DOHH2 (cell line): ENCODE results near the gene ANK3.

Experiments
- H3F3A ChIP-seq: fragments of 200-600 bp; sonication (generic), shearing (Covaris generic); 2 replicates; pipeline ENCODE4 v1.6.0; 2016; ENCODE audit warnings: antibody characterized with exemption, mild to moderate bottlenecking; ENCODE audit not compliant: control insufficient read depth, insufficient read depth
- H3K27ac ChIP-seq: fragments of 200-600 bp; sonication (generic); 2 replicates; pipeline ENCODE4 v1.5.1; 2014; ENCODE audit warnings: low read depth, mild to moderate bottlenecking, low read length, moderate library complexity
- H3K27me3 ChIP-seq: fragments of 200-600 bp; sonication (generic); 2 replicates; pipeline ENCODE4 v1.6.1; 2014; ENCODE audit warnings: mild to moderate bottlenecking, low read length, mixed read lengths; ENCODE audit not compliant: control insufficient read depth
- H3K36me3 ChIP-seq: fragments of 200-600 bp; sonication (generic); 2 replicates; pipeline ENCODE4 v1.6.1; 2014; ENCODE audit warnings: mild to moderate bottlenecking, low read length, moderate library complexity, mixed read lengths; ENCODE audit not compliant: control insufficient read depth
- H3K4me1 ChIP-seq: fragments of 200-600 bp; sonication (generic); 2 replicates; pipeline ENCODE4 v1.6.1; 2014; ENCODE audit warnings: mild to moderate bottlenecking, low read length, mixed read lengths; ENCODE audit not compliant: control insufficient read depth
- H3K4me2 ChIP-seq: fragments of 200-600 bp; sonication (generic); 2 replicates; pipeline ENCODE4 v1.6.0; 2014; ENCODE audit warnings: mild to moderate bottlenecking, low read length, moderate library complexity
- H3K4me3 ChIP-seq: fragments of 200-600 bp; sonication (generic); 2 replicates; pipeline ENCODE4 v1.5.1; 2014; ENCODE audit warnings: mild to moderate bottlenecking, low read length, mixed read lengths
- H3K79me2 ChIP-seq: fragments of 200-600 bp; sonication (generic); 2 replicates; pipeline ENCODE4 v1.6.1; 2014; ENCODE audit warnings: mild to moderate bottlenecking, low read length, mixed read lengths; ENCODE audit not compliant: control insufficient read depth
- H3K9me2 ChIP-seq: fragments of 200-600 bp; sonication (generic); replicated peaks from 2 replicates; pipeline ENCODE4 v1.6.1; 2014; ENCODE audit warnings: mild to moderate bottlenecking, low read length, mixed read lengths; ENCODE audit not compliant: control insufficient read depth
- H3K9me3 ChIP-seq: fragments of 200-600 bp; sonication (generic); 2 replicates; pipeline ENCODE4 v1.6.1; 2014; ENCODE audit warnings: antibody characterized with exemption, low read length, mixed read lengths; ENCODE audit not compliant: control insufficient read depth, insufficient read depth
- H4K20me1 ChIP-seq: fragments of 200-600 bp; sonication (generic); 2 replicates; pipeline ENCODE4 v1.6.0; 2014; ENCODE audit warnings: low read depth, mild to moderate bottlenecking, antibody characterized with exemption, low read length, moderate library complexity; ENCODE audit not compliant: control insufficient read depth, insufficient read depth
- EZH2phosphoT487 ChIP-seq: fragments of 200-600 bp; sonication (generic); IDR thresholded peaks from 2 replicates; pipeline ENCODE4 v1.6.1; 2017; ENCODE audit warnings: borderline replicate concordance, mild to moderate bottlenecking, antibody characterized with exemption, low read length, moderate library complexity, mixed read lengths
- TF ChIP-seq, protein P1 (sequence below): fragments of 200-600 bp; sonication (generic); IDR thresholded peaks from one replicate; pipeline ENCODE4 v1.5.1; 2014; ENCODE audit warnings: antibody characterized with exemption, mild to moderate bottlenecking, low read depth, low read length; ENCODE audit not compliant: poor library complexity, severe bottlenecking

ANK3 gene

DNA sequence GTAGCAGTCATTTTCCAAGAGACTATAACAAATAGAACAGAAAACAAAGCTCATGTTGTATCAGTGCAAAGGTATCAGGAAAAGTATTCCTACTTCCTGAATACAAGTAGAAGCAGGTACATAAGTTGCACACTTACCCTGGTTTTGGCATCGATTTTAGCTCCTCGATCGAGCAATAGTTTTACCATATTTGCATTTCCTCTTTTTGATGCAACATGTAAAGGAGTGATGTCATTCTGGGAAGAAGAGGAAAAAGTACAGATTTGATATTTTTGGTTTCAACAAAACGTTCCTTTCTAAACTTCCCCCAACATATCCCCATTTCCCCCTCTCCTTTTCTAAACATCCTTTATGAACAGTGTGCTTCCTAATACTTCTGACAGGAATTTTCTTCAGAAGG is 155.1 kb downstream of the ANK3 start:
- Histone ChIP-seq H3K4me3 (peak overlapping the region; percentile 40), H3K9me2 (no peaks in the 10 kb centered on the region), H3K4me1 (peaks cover 98% of the 10 kb centered on the region), H3K4me2 (peak overlapping the region; percentile 95), H3F3A (peaks cover 66% of the 10 kb centered on the region), H3K27ac (peak overlapping the region; percentile 97), H3K36me3 (peaks cover 52% of the 10 kb centered on the region), H4K20me1 (no peaks in the 10 kb centered on the region), H3K79me2 (peaks cover 59% of the 10 kb centered on the region), H3K9me3 (no peaks in the 10 kb centered on the region), H3K27me3 (no peaks in the 10 kb centered on the region)
- no peak for TF ChIP-seq EZH2phosphoT487
- TF ChIP-seq, protein P1, sequence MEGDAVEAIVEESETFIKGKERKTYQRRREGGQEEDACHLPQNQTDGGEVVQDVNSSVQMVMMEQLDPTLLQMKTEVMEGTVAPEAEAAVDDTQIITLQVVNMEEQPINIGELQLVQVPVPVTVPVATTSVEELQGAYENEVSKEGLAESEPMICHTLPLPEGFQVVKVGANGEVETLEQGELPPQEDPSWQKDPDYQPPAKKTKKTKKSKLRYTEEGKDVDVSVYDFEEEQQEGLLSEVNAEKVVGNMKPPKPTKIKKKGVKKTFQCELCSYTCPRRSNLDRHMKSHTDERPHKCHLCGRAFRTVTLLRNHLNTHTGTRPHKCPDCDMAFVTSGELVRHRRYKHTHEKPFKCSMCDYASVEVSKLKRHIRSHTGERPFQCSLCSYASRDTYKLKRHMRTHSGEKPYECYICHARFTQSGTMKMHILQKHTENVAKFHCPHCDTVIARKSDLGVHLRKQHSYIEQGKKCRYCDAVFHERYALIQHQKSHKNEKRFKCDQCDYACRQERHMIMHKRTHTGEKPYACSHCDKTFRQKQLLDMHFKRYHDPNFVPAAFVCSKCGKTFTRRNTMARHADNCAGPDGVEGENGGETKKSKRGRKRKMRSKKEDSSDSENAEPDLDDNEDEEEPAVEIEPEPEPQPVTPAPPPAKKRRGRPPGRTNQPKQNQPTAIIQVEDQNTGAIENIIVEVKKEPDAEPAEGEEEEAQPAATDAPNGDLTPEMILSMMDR = no peak

DNA sequence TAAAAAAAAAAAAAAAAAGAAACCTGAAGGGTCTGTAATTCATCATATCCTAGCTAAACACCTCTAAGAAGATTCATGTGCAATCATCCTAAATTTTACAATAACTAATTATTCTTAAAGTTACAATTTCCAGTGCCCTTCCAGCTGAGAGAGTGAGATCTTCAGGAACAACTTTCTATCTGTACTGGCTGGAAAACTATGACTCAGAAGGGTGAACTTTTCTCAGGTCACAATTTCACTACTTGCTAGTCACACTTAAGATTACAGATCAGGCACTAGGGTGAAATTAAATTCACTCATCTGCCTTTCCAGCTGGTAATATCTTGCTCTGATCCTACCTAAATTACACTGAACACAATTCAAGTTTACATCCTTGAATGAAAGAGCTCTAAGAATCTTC is 158.8 kb downstream of the ANK3 start:
- H4K20me1 ChIP-seq = no peaks in the 10 kb centered on the region
- peak overlapping the region; percentile 62 for H3K4me3 ChIP-seq
- peak overlapping the region; percentile 95 for H3K4me2 ChIP-seq
- peaks cover 84% of the 10 kb centered on the region for H3K4me1 ChIP-seq
- peaks cover 40% of the 10 kb centered on the region for H3F3A ChIP-seq
- TF ChIP-seq EZH2phosphoT487 = no peak
- TF ChIP-seq, protein P1 = no peak
- no peaks in the 10 kb centered on the region for H3K9me3 ChIP-seq
- peak overlapping the region; percentile 97 for H3K27ac ChIP-seq
- no peaks in the 10 kb centered on the region for H3K9me2 ChIP-seq
- H3K79me2 ChIP-seq = peaks cover 39% of the 10 kb centered on the region
- no peaks in the 10 kb centered on the region for H3K27me3 ChIP-seq
- peaks cover 50% of the 10 kb centered on the region for H3K36me3 ChIP-seq

DNA sequence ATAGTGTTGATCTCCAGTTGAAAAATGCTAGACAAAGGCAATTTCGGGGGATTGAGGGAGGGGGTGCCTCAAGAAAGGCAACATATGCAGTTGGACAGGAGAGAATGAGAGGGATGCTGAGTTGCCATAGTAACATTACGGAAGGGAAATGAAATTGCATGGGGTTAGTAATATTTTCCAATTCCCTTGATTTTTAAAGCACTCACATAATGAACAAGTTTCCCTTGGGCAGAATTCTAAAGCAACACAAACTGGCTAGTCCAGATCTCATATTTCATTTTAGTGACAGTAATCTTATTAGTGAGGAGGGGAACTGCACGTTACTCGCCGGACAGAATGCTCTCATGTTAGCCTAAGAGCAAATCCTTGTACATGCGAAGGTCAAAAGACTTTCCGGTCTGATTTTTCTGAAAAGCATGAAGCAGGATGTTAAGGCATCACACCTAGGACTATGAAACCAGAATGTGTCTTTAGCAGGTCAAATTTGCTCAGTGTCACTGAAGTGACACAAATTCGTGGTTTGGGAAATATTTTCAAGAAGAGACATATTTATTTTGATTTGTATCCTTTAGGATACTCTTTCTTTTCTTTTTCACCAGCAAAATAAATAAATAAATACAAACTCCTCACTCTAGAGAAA is 165.5 kb downstream of the ANK3 start:
- H3K9me2 ChIP-seq = no peaks in the 10 kb centered on the region
- peaks cover 64% of the 10 kb centered on the region for H3K36me3 ChIP-seq
- no peak overlapping the region for H3K4me2 ChIP-seq
- H3K4me3 ChIP-seq = no peak overlapping the region
- peaks cover 11% of the 10 kb centered on the region for H3K79me2 ChIP-seq
- H3F3A ChIP-seq = peaks cover under 1% of the 10 kb centered on the region; the same call in 1 of the 2 replicates
- no peak overlapping the region for H3K27ac ChIP-seq
- TF ChIP-seq EZH2phosphoT487 = no peak
- TF ChIP-seq, protein P1 = no peak
- no peaks in the 10 kb centered on the region for H3K27me3 ChIP-seq
- H3K9me3 ChIP-seq = no peaks in the 10 kb centered on the region
- no peaks in the 10 kb centered on the region for H4K20me1 ChIP-seq
- H3K4me1 ChIP-seq = peaks cover 69% of the 10 kb centered on the region
